Adrenal gland (tissue), 12 donors: Measurements from ENCODE around the gene PHF23. TPM values are rescaled to one million over a fixed set of nuclear protein-coding genes. Genes with fewer than 3 reads are reported as not detected.

Experiments used
- DNase-seq, 7 donors: peaks; one replicate each; pipeline ENCODE4 v3.0.0-alpha.2; 2019 to 2020
- H3K27ac ChIP-seq, 5 donors: fragments of 200-600 bp; sonication (generic) in 4 of 5; 1 replicate in 3 of 5; 2 replicates in 2 of 5; pipeline versions ENCODE4 v1.5.1 to v1.8.0; 2016 to 2020; ENCODE audit warnings: mild to moderate bottlenecking in 1 of 5
- H3K27me3 ChIP-seq: fragments of 200-600 bp; 2 replicates; pipeline ENCODE4 v1.8.0; 2021
- H3K36me3 ChIP-seq, 2 donors: fragments of 200-600 bp; replicated peaks in 1 of 2; 1 replicate in 1 of 2; 2 replicates in 1 of 2; pipeline versions ENCODE4 v1.5.1 to v1.8.0; 2018 to 2022
- H3K4me1 ChIP-seq, 2 donors: fragments of 200-600 bp; replicated peaks in 1 of 2; 1 replicate in 1 of 2; 2 replicates in 1 of 2; pipeline versions ENCODE4 v1.5.1 to v1.8.0; 2018 to 2021
- H3K4me3 ChIP-seq, 4 donors: fragments of 200-600 bp; sonication (generic) in 3 of 4; one replicate each; pipeline ENCODE4 v1.5.1; 2016 to 2018
- H3K9me3 ChIP-seq, 3 donors: fragments of 200-600 bp; sonication (generic) in 1 of 3; replicated peaks in 1 of 3; 1 replicate in 2 of 3; 2 replicates in 1 of 3; pipeline versions ENCODE4 v1.5.1 to v1.8.0; 2016 to 2021
- POLR2A ChIP-seq, 2 donors: fragments of 450-650 bp; IDR thresholded peaks; one replicate each; pipeline ENCODE4 v1.6.1; 2017; ENCODE audit warnings: antibody characterized with exemption in 2 of 2, mild to moderate bottlenecking in 2 of 2, moderate library complexity in 1 of 2
- WGBS, 4 donors: extraction: QIAGEN DNeasy Blood & Tissue Kit in 2 of 4; methylation state at CpG; one replicate each; pipeline versions ENCODE4 v1.1.5 to v1.1.7; 2013 to 2017; 5-methylcytosine and 5-hydroxymethylcytosine counted together
- intact Hi-C, 2 donors: fragments of 100-400 bp; cut with DNase I; formaldehyde crosslinking; loops; one replicate each; pipeline versions ENCODE4 v1.14.1 to v1.15.0; 2022 to 2023
- polyA plus RNA-seq, 3 donors: library from polyadenylated mRNA; stranded (reverse); fragments of 200-250 nt in 2 of 3; fragments of 350-450 nt in 1 of 3; fragmentation: Illumina TruSeq in 1 of 3; extraction: RNeasy Lipid Tissue Mini Kit (QIAGEN cat#74804) in 1 of 3; gene quantifications; one replicate each; pipeline ENCODE4 v1.2.3, GENCODE V29; 2013 to 2014
- total RNA-seq, 9 donors: library from RNA; depleted of rRNA in 4 of 9; stranded (reverse); fragments of >200 nt in 4 of 9; fragments of 120-200 nt in 1 of 9; fragmentation: NEBNext Ultra II Directional in 1 of 9; extraction: Animal tissue kit (Norgen Biotek cat#: 25700) in 1 of 9; gene quantifications; one replicate each; pipeline versions ENCODE4 v1.1.0 to v1.2.4, GENCODE V29; 2013 to 2023
- TF ChIP-seq, protein P1 (sequence below), 6 experiments: fragments of 450-650 bp in 4 of 6; fragments of 200-600 bp in 2 of 6; sonication (generic) in 1 of 6; IDR thresholded peaks; 1 replicate in 5 of 6; 2 replicates in 1 of 6; pipeline versions ENCODE4 v1.5.1 to v1.8.0; 2016 to 2021; ENCODE audit warnings: antibody characterized with exemption in 6 of 6, mild to moderate bottlenecking in 2 of 6, moderate library complexity in 1 of 6
- donor health status: healthy with polysubstance abuse.
- donor health status: Bipolar disorder and iron deficiency.
- donor health status: DM: yes; HTN: yes; CAD: no.
- donor health status: DM: no; HTN: no; CAD: no.
- donor health status: DM: no; HTN: no; CAD: no.
- donor health status: DM: yes; HTN: yes; CAD: no.

PHF23 gene
- total and polyA plus RNA-seq, 12 donors, result 28.0 to 141 (median 64.5) TPM

DNA sequence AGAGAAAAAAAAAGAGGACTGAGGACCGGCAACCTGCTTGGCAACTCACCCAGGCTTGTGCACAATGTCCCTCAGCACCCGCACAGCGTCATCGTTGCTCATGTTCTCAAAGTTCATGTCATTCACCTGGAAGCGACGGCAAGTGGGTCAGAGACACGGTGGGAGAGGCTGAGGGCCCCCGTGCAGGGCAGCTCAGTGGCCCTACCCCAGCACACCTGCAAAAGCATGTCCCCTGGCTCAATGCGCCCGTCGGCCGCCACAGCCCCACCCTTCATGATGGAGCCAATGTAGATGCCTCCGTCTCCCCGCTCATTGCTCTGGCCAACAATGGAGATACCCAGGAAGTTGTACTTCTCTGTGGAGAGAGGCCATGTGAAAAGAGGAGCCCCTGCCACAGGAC lies 10.3 kb downstream of the PHF23 start:
- no peak for DNase-seq
- no peaks in the 10 kb centered on the region for H3K27me3 ChIP-seq
- TF ChIP-seq, protein P1, sequence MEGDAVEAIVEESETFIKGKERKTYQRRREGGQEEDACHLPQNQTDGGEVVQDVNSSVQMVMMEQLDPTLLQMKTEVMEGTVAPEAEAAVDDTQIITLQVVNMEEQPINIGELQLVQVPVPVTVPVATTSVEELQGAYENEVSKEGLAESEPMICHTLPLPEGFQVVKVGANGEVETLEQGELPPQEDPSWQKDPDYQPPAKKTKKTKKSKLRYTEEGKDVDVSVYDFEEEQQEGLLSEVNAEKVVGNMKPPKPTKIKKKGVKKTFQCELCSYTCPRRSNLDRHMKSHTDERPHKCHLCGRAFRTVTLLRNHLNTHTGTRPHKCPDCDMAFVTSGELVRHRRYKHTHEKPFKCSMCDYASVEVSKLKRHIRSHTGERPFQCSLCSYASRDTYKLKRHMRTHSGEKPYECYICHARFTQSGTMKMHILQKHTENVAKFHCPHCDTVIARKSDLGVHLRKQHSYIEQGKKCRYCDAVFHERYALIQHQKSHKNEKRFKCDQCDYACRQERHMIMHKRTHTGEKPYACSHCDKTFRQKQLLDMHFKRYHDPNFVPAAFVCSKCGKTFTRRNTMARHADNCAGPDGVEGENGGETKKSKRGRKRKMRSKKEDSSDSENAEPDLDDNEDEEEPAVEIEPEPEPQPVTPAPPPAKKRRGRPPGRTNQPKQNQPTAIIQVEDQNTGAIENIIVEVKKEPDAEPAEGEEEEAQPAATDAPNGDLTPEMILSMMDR (IDR thresholded peaks at IDR 0.05), result no peak
- no peak for TF ChIP-seq POLR2A (IDR thresholded peaks at IDR 0.05)
- 88 to 92% (median 90%) methylated on average over 5 to 14 of the region's 14 CpGs for WGBS, 4 donors
- no peak overlapping the region for H3K27ac ChIP-seq
- no peaks in the 10 kb centered on the region for H3K9me3 ChIP-seq
- peaks cover 0 to 65% of the 10 kb centered on the region in 2 donors for H3K36me3 ChIP-seq
- intact Hi-C loops, result no loop called here
- no peak overlapping the region for H3K4me3 ChIP-seq
- peaks cover 23 to 29% of the 10 kb centered on the region in 2 donors for H3K4me1 ChIP-seq

DNA sequence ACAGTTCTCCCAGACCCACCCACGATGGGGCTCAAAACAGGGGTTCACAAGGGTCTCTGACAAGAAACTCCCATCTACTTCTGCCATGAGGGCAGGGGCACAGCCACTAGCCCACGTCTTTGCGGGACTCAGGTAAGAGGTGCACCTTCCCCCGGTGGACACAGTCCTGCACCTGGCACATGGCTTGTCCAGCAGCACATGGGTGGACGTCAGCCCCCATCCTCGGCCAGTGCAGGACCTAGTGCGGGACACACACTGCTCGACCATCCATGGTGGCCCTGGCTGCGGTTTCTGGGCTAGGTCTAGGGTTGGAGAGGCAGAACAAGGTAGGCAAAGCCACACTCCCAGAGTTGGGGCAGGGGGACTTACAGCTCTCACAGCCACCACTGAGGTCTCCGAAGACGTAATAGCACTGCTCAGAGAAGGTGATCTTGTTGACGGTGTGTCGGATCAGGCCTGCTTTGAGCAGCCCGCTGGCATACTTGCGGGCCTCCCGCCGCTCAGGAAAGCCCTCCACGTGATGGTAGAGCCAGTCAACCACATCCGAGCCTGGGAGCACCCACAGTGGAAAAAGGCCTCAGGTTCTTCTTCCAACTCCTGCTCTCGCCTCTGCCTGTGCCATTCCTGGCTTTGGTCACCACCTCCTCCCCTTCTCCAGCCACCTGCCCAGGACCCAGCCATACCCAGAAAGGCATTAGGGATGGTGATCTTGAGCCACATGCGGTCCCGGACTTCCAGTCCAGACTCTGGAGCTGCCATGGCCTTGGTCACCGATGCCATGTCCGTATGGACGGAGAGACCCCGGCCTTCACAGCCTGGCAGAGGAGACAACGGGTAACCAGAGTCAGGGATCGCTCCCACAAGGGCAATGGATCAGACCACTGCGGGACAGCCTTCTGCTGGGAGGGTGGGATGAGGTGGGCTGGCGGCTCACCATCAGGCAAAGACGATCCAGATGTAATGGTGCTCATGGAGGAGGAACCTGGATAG lies 12.2 kb downstream of the PHF23 start:
- peaks cover 10 to 30% of the 10 kb centered on the region in 2 donors for H3K4me1 ChIP-seq
- H3K27me3 ChIP-seq, result no peaks in the 10 kb centered on the region
- DNase-seq, result no peak
- intact Hi-C loops, result no loop called here
- no peak overlapping the region for H3K4me3 ChIP-seq
- no peak for TF ChIP-seq POLR2A (IDR thresholded peaks at IDR 0.05)
- TF ChIP-seq, protein P1 (IDR thresholded peaks at IDR 0.05), result no peak
- H3K27ac ChIP-seq, result peak overlapping the region in 2 of 5 donors; percentile 8 to 18
- no peaks in the 10 kb centered on the region for H3K9me3 ChIP-seq
- 87 to 95% (median 91%) methylated on average over 16 to 31 of the region's 31 CpGs for WGBS, 4 donors
- H3K36me3 ChIP-seq, result peaks cover 0 to 84% of the 10 kb centered on the region in 2 donors

GRCh38 chr17:7225711-7226331 lies 13.4 kb downstream of the PHF23 start:
- intact Hi-C loops, result no loop called here
- 53 to 81% (median 76%) methylated on average over 4 to 21 of the region's 21 CpGs for WGBS, 4 donors
- H3K27ac ChIP-seq, result peak overlapping the region in 4 of 5 donors; percentile 16 to 59 (median 54)

More at GRCh38 chr17:7225711-7226331, 13.4 kb downstream of the PHF23 start:
- Histone ChIP-seq H3K9me3 (no peaks in the 10 kb centered on the region), H3K36me3 (peaks cover 0 to 86% of the 10 kb centered on the region in 2 donors), H3K27me3 (no peaks in the 10 kb centered on the region), H3K4me1 (peaks cover 22 to 38% of the 10 kb centered on the region in 2 donors), H3K4me3 (no peak overlapping the region)
- TF ChIP-seq, protein P1 (IDR thresholded peaks at IDR 0.05), result no peak
- peak in 1 of 2 donors; percentile 12 for TF ChIP-seq POLR2A (IDR thresholded peaks at IDR 0.05)
- peak in 3 of 7 donors; percentile 60 to 69 (median 64) for DNase-seq
